Mesenchymal stem cell (in vitro differentiated cells and primary cell): ENCODE results near the gene PRKG1.

Experiments
- DNase-seq: peaks from one replicate; pipeline ENCODE4 v3.0.0-alpha.2; 2013
- H2AFZ ChIP-seq: one replicate; pipeline ENCODE4 v1.6.1; 2013; ENCODE audit warnings: low read depth, mild to moderate bottlenecking, control low read depth, inconsistent platforms, low read length, moderate library complexity
- H2AK5ac ChIP-seq: 2 replicates; pipeline ENCODE4 v1.6.1; 2013; ENCODE audit warnings: low read length, moderate library complexity, mild to moderate bottlenecking, inconsistent platforms; ENCODE audit not compliant: severe bottlenecking
- H2BK120ac ChIP-seq: one replicate; pipeline ENCODE4 v1.6.1; 2013; ENCODE audit warnings: low read depth, mild to moderate bottlenecking, inconsistent platforms, low read length, moderate library complexity
- H2BK12ac ChIP-seq, 2 experiments: one replicate each; pipeline ENCODE4 v1.6.1; 2013; ENCODE audit warnings: inconsistent platforms in 2 of 2, low read length in 2 of 2, mild to moderate bottlenecking in 2 of 2, moderate library complexity in 2 of 2, control low read depth in 1 of 2
- H2BK15ac ChIP-seq: one replicate; pipeline ENCODE4 v1.6.1; 2013; ENCODE audit warnings: mild to moderate bottlenecking, low read depth, inconsistent platforms; ENCODE audit not compliant: poor library complexity, severe bottlenecking
- H2BK5ac ChIP-seq: 2 replicates; pipeline ENCODE4 v1.6.1; 2013; ENCODE audit warnings: low read depth, mild to moderate bottlenecking, low read length, control low read depth, inconsistent platforms; ENCODE audit not compliant: poor library complexity, severe bottlenecking
- H3K14ac ChIP-seq, 2 experiments: one replicate each; pipeline ENCODE4 v1.6.1; 2013; ENCODE audit warnings: inconsistent platforms in 2 of 2, low read length in 2 of 2, control low read depth in 1 of 2, mild to moderate bottlenecking in 1 of 2, moderate library complexity in 1 of 2
- H3K18ac ChIP-seq, 2 experiments: one replicate each; pipeline ENCODE4 v1.6.1; 2013; ENCODE audit warnings: inconsistent platforms in 2 of 2, low read length in 2 of 2, control low read depth in 1 of 2, low read depth in 1 of 2, mild to moderate bottlenecking in 1 of 2
- H3K23ac ChIP-seq, 2 experiments: one replicate each; pipeline ENCODE4 v1.6.1; 2013; ENCODE audit warnings: inconsistent platforms in 2 of 2, low read length in 2 of 2, mild to moderate bottlenecking in 2 of 2, moderate library complexity in 2 of 2, control low read depth in 1 of 2
- H3K27ac ChIP-seq: 2 replicates; pipeline ENCODE4 v1.5.1; 2013; ENCODE audit warnings: mild to moderate bottlenecking, moderate library complexity, low read length, control low read depth, inconsistent platforms; ENCODE audit not compliant: poor library complexity, severe bottlenecking
- H3K27me3 ChIP-seq, 2 experiments: 2 replicates each; pipeline versions ENCODE4 v1.6.1 to v1.7.0; 2013; ENCODE audit warnings: low read length in 2 of 2, mild to moderate bottlenecking in 2 of 2, moderate library complexity in 2 of 2, control low read depth in 1 of 2, inconsistent platforms in 1 of 2; ENCODE audit not compliant: control insufficient read depth in 1 of 2, insufficient read depth in 1 of 2
- H3K36me3 ChIP-seq, 2 experiments: 2 replicates each; pipeline versions ENCODE4 v1.6.1 to v1.7.0; 2013; ENCODE audit warnings: low read length in 2 of 2, control low read depth in 1 of 2, inconsistent platforms in 1 of 2, low read depth in 1 of 2, mild to moderate bottlenecking in 1 of 2; ENCODE audit not compliant: insufficient read depth in 2 of 2, control insufficient read depth in 1 of 2
- H3K4ac ChIP-seq, 2 experiments: one replicate each; pipeline ENCODE4 v1.6.1; 2013; ENCODE audit warnings: inconsistent platforms in 2 of 2, low read length in 2 of 2, mild to moderate bottlenecking in 2 of 2, moderate library complexity in 2 of 2, control low read depth in 1 of 2, low read depth in 1 of 2
- H3K4me1 ChIP-seq: 2 replicates; pipeline ENCODE4 v1.6.1; 2013; ENCODE audit warnings: low read depth, low read length, control low read depth; ENCODE audit not compliant: control insufficient read depth, insufficient read depth
- H3K4me2 ChIP-seq: 2 replicates; pipeline ENCODE4 v1.6.1; 2013; ENCODE audit warnings: low read length, mild to moderate bottlenecking, inconsistent platforms; ENCODE audit not compliant: poor library complexity, severe bottlenecking
- H3K4me3 ChIP-seq, 2 experiments: 2 replicates each; pipeline versions ENCODE4 v1.5.1 to v1.7.0; 2013; ENCODE audit warnings: low read length in 2 of 2, mild to moderate bottlenecking in 2 of 2, control low read depth in 1 of 2, low read depth in 1 of 2; ENCODE audit not compliant: insufficient read depth in 1 of 2
- H3K79me1 ChIP-seq: replicated peaks from 2 replicates; pipeline ENCODE4 v1.6.1; 2013; ENCODE audit warnings: mild to moderate bottlenecking, control low read depth, low read length, inconsistent platforms; ENCODE audit not compliant: poor library complexity, severe bottlenecking
- H3K9ac ChIP-seq: 2 replicates; pipeline ENCODE4 v1.7.0; 2013; ENCODE audit warnings: mild to moderate bottlenecking, low read length, moderate library complexity
- H3K9me3 ChIP-seq: 2 replicates; pipeline ENCODE4 v1.7.0; 2013; ENCODE audit warnings: mild to moderate bottlenecking, low read length; ENCODE audit not compliant: control insufficient read depth
- H4K8ac ChIP-seq: one replicate; pipeline ENCODE4 v1.6.1; 2013; ENCODE audit warnings: inconsistent platforms, mild to moderate bottlenecking, low read length, moderate library complexity
- H4K91ac ChIP-seq: one replicate; pipeline ENCODE4 v1.6.1; 2013; ENCODE audit warnings: mild to moderate bottlenecking, low read length, inconsistent platforms
- WGBS: methylation state at CpG from one replicate; pipeline ENCODE4 v1.1.7; 2013; ENCODE audit warnings: mixed read lengths; 5-methylcytosine and 5-hydroxymethylcytosine counted together
- small RNA-seq: library from polyadenylated mRNA; stranded (forward); fragments of <200 nt; extraction: miRNeasy Mini kit (QIAGEN cat#:217004); gene quantifications from one replicate; pipeline ENCODE3, GENCODE V24; 2013; ENCODE audit warnings: low read depth

Gene PRKG1

GRCh38 chr10:52343439-52343838, 1269.2 kb downstream of the PRKG1 start:
- Histone ChIP-seq H3K4me1 (peaks cover 4% of the 10 kb centered on the region), H3K79me1 (no peaks in the 10 kb centered on the region), H3K36me3 (no peaks in the 10 kb centered on the region), H3K18ac (no peak overlapping the region), H2BK5ac (no peak overlapping the region), H4K8ac (no peak overlapping the region), H3K9ac (no peak overlapping the region), H3K14ac (no peak overlapping the region), H3K4me3 (no peak overlapping the region), H3K4ac (no peak overlapping the region), H4K91ac (no peak overlapping the region), H2AK5ac (no peak overlapping the region), H2BK120ac (no peak overlapping the region), H2BK15ac (no peak overlapping the region), H3K9me3 (no peaks in the 10 kb centered on the region), H3K27me3 (no peaks in the 10 kb centered on the region), H2BK12ac (no peak overlapping the region), H3K23ac (no peak overlapping the region), H2AFZ (no peak overlapping the region), H3K4me2 (no peak overlapping the region), H3K27ac (no peak overlapping the region)
- 100% methylated on average over 2 of the region's 4 CpGs for WGBS
- DNase-seq, result no peak

GRCh38 chr10:52346394-52347326, 1272.4 kb downstream of the PRKG1 start:
- Histone ChIP-seq H2BK12ac (no peak overlapping the region), H4K8ac (peak overlapping the region; percentile 33), H3K4me3 (no peak overlapping the region), H2BK120ac (no peak overlapping the region), H2AK5ac (no peak overlapping the region), H3K9me3 (no peaks in the 10 kb centered on the region), H3K18ac (no peak overlapping the region), H2BK5ac (no peak overlapping the region), H4K91ac (no peak overlapping the region), H3K27ac (no peak overlapping the region), H3K23ac (no peak overlapping the region), H3K4me2 (no peak overlapping the region), H3K9ac (no peak overlapping the region), H3K14ac (no peak overlapping the region), H3K4me1 (peaks cover 4% of the 10 kb centered on the region), H3K27me3 (no peaks in the 10 kb centered on the region), H3K4ac (no peak overlapping the region), H3K79me1 (no peaks in the 10 kb centered on the region), H2BK15ac (no peak overlapping the region), H3K36me3 (no peaks in the 10 kb centered on the region), H2AFZ (no peak overlapping the region)
- 95% methylated on average over 27 of the region's 27 CpGs for WGBS
- no peak for DNase-seq

- H3K14ac ChIP-seq, result no peak overlapping the region
- no peak overlapping the region for H2BK120ac ChIP-seq
- no peak overlapping the region for H3K4me3 ChIP-seq
- no peak overlapping the region for H3K4ac ChIP-seq
- no peak overlapping the region for H3K9ac ChIP-seq
- H2BK5ac ChIP-seq, result no peak overlapping the region
- no peaks in the 10 kb centered on the region for H3K79me1 ChIP-seq
- no peak overlapping the region for H3K27ac ChIP-seq
- peak overlapping the region; percentile 30 for H2BK15ac ChIP-seq
- 99% methylated on average over 5 of the region's 5 CpGs for WGBS
- H3K4me2 ChIP-seq, result no peak overlapping the region
- no peak overlapping the region for H3K18ac ChIP-seq
- H3K9me3 ChIP-seq, result no peaks in the 10 kb centered on the region
- H2AK5ac ChIP-seq, result no peak overlapping the region
- H4K91ac ChIP-seq, result no peak overlapping the region
- H3K36me3 ChIP-seq, result no peaks in the 10 kb centered on the region
- DNase-seq, result no peak
- H3K4me1 ChIP-seq, result peaks cover 4% of the 10 kb centered on the region
- no peak overlapping the region for H2AFZ ChIP-seq
- H3K27me3 ChIP-seq, result no peaks in the 10 kb centered on the region
- no peak overlapping the region for H4K8ac ChIP-seq
- no peak overlapping the region for H3K23ac ChIP-seq
- H2BK12ac ChIP-seq, result no peak overlapping the region
Measured at GRCh38 chr10:52347327-52347667, 1273.0 kb downstream of the PRKG1 start.

Small RNA genes within 50 kb of the gene (small RNA-seq; reads per million reads assigned to genes)
- 1.2 reads per million for gene MIR605
